DOHH2 (cell line): ENCODE results near the gene ARSK.

Experiments used
- EZH2phosphoT487 ChIP-seq: fragments of 200-600 bp; sonication (generic); IDR thresholded peaks from 2 replicates; pipeline ENCODE4 v1.6.1; 2017; ENCODE audit warnings: borderline replicate concordance, mild to moderate bottlenecking, antibody characterized with exemption, low read length, moderate library complexity, mixed read lengths
- TF ChIP-seq, protein P1 (sequence below): fragments of 200-600 bp; sonication (generic); IDR thresholded peaks from one replicate; pipeline ENCODE4 v1.5.1; 2014; ENCODE audit warnings: antibody characterized with exemption, mild to moderate bottlenecking, low read depth, low read length; ENCODE audit not compliant: poor library complexity, severe bottlenecking

- TF ChIP-seq, protein P1, sequence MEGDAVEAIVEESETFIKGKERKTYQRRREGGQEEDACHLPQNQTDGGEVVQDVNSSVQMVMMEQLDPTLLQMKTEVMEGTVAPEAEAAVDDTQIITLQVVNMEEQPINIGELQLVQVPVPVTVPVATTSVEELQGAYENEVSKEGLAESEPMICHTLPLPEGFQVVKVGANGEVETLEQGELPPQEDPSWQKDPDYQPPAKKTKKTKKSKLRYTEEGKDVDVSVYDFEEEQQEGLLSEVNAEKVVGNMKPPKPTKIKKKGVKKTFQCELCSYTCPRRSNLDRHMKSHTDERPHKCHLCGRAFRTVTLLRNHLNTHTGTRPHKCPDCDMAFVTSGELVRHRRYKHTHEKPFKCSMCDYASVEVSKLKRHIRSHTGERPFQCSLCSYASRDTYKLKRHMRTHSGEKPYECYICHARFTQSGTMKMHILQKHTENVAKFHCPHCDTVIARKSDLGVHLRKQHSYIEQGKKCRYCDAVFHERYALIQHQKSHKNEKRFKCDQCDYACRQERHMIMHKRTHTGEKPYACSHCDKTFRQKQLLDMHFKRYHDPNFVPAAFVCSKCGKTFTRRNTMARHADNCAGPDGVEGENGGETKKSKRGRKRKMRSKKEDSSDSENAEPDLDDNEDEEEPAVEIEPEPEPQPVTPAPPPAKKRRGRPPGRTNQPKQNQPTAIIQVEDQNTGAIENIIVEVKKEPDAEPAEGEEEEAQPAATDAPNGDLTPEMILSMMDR: no peak
- TF ChIP-seq EZH2phosphoT487: no peak
These were observed 44.4 kb downstream of the ARSK start for GRCh38 chr5:95599252-95599651.
